Activated T-cell treated with anti-CD3 and anti-CD28 coated beads, Interleukin-2, amount 50 U/mL, for 4 hours (primary cell): ENCODE data around the gene EFCAB5. TPM values are rescaled to one million over a fixed set of nuclear protein-coding genes. Genes with fewer than 3 reads are reported as not detected.
"Not testable (repeated sequence)": the region's sequence is repeated elsewhere in the genome, so short reads cannot be mapped to it uniquely, and the experiment has no call there.

Experiments used
- ATAC-seq, 2 donors: fragments of 200-7000 bp; cut with Tn5 transposase; one replicate each; pipeline ENCODE4 v1.10.0; 2021
- DNase-seq: peaks from one replicate; pipeline ENCODE4 v3.0.0-alpha.2; 2020
- H3K27me3 Mint-ChIP-seq: one replicate; pipeline ENCODE4 v1.8.0; 2021; ENCODE audit warnings: low read depth, mixed read lengths
- H3K36me3 Mint-ChIP-seq: one replicate; pipeline ENCODE4 v1.8.0; 2022; ENCODE audit warnings: mixed read lengths; ENCODE audit not compliant: insufficient read depth
- H3K4me1 Mint-ChIP-seq: one replicate; pipeline ENCODE4 v1.8.0; 2021; ENCODE audit warnings: low read depth, mixed read lengths
- H3K4me3 Mint-ChIP-seq: one replicate; pipeline ENCODE4 v1.8.0; 2021; ENCODE audit warnings: mild to moderate bottlenecking, moderate library complexity, mixed read lengths
- H3K9me3 Mint-ChIP-seq: one replicate; pipeline ENCODE4 v1.8.0; 2021; ENCODE audit warnings: mixed read lengths
- total RNA-seq, 3 donors: library from RNA; stranded (reverse); gene quantifications; one replicate each; pipeline ENCODE4 v1.2.1, GENCODE V29; 2021

Gene EFCAB5
- total RNA-seq, 3 donors from 2014 or later: 0.15 to 0.30 TPM; not detected in 1

GRCh38 chr17:29927546-29927945, 13.9 kb upstream of the EFCAB5 start:
- Mint-ChIP-seq H3K27me3 (no peaks in the 10 kb centered on the region), H3K36me3 (peaks cover 2% of the 10 kb centered on the region), H3K4me3 (no peak overlapping the region), H3K4me1 (peaks cover 27% of the 10 kb centered on the region), H3K9me3 (no peaks in the 10 kb centered on the region)
- ATAC-seq (no peak), DNase-seq (no peak)

DNA sequence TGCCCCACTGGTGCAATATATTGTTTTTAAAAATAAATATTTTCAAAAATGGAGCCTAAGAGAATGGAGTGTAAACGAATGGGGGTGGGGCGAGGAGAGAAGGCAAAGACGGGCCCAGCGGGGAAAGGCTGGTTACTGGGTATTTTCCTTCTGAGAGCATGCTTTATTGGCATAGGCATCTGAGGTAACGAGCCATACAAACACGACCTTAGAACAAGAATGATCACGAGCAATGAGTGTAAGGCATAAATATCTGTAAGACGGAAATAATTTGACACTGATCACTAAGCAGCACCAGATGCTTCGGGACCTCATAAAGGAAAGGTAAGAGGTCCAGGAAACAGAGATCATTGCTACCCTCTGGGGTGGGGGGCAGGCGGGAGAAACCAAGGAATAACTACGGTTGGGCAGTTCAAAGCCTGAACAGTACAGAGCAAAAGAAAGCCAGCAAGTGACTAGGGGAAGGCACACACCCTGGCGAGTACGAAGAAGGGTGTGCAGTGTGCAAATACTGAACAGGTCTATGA, 12.4 kb upstream of the EFCAB5 start:
- Mint-ChIP-seq H3K4me1 (peaks cover 27% of the 10 kb centered on the region), H3K4me3 (no peak overlapping the region), H3K36me3 (peaks cover 2% of the 10 kb centered on the region), H3K27me3 (no peaks in the 10 kb centered on the region), H3K9me3 (no peaks in the 10 kb centered on the region)
- ATAC-seq: no peak
- DNase-seq: no peak

DNA sequence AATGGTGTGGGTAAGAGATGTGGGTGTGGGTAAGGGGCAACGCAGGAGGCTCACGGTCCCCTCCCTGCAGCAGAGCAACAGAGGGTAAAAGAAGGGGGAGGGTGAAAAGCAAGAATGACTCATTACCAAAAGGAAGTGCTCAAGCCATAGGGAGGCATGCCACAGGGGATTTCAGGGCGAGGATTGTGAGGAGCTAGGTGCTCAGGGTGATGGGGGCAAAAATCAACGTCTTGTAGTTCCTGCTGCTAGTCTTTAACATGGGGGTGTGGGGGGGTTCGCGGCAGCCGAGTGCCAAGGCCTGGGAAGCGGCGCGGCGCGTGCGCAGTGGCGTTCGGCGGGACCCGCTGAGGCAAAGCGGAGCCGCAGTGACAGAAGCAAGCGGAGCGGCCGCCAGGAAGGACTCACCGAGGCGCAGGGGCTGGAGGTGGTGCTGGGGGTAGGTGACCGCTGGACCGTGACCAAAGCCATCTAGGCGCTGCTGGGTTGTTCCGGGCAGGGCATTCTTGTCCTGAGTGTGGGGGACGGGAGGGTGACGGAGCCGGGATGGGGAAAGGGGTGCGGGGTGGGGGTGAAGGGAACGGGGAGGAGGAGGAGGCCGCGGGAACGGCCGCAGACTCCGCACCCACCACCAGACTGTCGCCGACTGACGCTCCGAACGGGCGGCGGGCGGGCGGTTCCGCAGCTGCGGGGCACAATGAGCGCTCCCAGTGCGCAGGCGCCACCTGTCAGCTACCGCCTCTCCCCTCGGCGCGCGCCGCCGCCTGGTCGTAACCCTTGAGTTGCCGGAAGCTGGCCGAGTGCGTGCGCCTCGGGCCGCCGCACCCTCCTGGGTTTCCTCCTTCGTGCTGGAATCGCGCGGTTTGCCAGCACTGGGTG, 11.7 kb upstream of the EFCAB5 start, which contains the start of gene SSH2:
SSH2 (minus strand) TSS at position 696 of the 876 bp plus-strand sequence; CDS start at position 468, 228 bp downstream.
- ATAC-seq: peak; percentile 85 to 86
- Mint-ChIP-seq H3K9me3 (no peaks in the 10 kb centered on the region), H3K4me1 (peaks cover 27% of the 10 kb centered on the region), H3K4me3 (no peak within 1 kb of the TSS), H3K27me3 (no peaks in the 10 kb centered on the region), H3K36me3 (peaks cover 2% of the 10 kb centered on the region)
- peak; percentile 83 for DNase-seq

DNA sequence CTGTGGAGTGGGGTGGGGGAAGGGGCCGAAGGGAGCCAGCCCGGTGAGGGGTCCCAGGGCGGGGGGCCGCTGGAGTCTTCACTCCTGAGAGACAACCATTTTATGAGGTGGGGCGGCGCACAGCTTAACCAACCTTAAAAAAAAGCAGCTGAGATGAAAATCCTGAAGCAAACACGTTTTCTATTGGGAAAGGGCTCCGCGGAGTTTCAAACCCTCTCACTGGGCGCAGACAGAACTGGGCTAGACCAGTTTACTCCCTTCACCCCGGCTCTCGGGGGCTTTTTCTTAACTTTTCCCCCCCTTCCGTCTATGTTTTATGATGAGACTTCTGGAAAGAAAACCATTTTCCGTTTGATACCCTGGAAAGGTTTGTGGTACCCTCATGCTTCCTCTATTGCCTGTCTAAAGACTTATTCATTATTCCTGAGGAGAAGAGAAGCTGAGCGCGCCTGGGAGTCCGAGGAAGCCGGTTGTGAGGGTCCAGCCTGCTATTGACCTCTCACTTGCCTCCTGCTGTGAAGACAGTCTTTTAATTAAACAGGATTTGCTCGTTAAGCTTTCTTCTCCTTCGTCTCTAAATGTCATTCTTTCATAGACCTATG, 10.9 kb upstream of the EFCAB5 start:
- H3K9me3 Mint-ChIP-seq: no peaks in the 10 kb centered on the region
- no peak overlapping the region for H3K4me3 Mint-ChIP-seq
- peaks cover 27% of the 10 kb centered on the region for H3K4me1 Mint-ChIP-seq
- peaks cover 2% of the 10 kb centered on the region for H3K36me3 Mint-ChIP-seq
- DNase-seq (no peak), ATAC-seq (peak; percentile 23 to 29)
- H3K27me3 Mint-ChIP-seq: no peaks in the 10 kb centered on the region

DNA sequence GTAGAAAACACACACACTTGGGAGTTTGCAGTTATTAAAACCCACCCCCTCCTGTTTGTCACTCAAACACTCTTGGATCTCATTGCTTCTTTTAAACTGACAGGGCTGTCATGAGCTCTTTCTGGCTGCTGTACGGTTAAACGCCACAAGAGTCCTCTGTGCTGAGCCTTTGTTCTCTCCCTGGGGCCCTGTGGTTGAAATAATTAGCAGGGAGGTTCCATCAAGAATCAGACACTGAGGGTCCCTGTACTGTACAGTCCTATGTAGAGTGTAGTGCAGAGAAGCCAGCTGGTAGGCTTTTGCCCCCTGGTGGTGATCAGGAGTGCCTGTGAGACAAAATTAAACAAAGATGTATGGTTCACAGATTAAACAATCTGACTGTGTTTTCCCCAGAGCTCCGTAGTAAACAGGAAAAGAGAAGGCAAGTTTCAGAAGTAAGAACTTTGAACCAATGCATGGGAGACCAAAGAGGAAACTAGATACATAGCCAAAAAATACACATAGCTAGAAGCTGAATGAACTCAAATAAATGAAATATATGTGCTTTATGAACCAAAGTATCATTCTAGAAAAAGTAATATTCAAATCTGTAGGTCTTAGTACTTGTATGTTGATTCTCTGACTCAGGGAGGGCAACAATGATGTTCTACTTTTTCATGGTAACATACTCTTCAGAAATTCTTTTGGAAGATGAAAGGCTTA, 10.1 kb upstream of the EFCAB5 start:
- Mint-ChIP-seq H3K4me3 (no peak overlapping the region), H3K4me1 (peaks cover 27% of the 10 kb centered on the region), H3K27me3 (no peaks in the 10 kb centered on the region), H3K36me3 (peaks cover 2% of the 10 kb centered on the region), H3K9me3 (no peaks in the 10 kb centered on the region)
- ATAC-seq (peak; percentile 52 to 53), DNase-seq (peak; percentile 55)

GRCh38 chr17:29933379-29933778, 8.1 kb upstream of the EFCAB5 start:
- H3K4me3 Mint-ChIP-seq: no peak overlapping the region
- DNase-seq (no peak), ATAC-seq (no peak)
- no peaks in the 10 kb centered on the region for H3K27me3 Mint-ChIP-seq
- H3K9me3 Mint-ChIP-seq: no peaks in the 10 kb centered on the region
- peaks cover 9% of the 10 kb centered on the region for H3K4me1 Mint-ChIP-seq
- H3K36me3 Mint-ChIP-seq: no peaks in the 10 kb centered on the region

GRCh38 chr17:29935909-29936308, 5.5 kb upstream of the EFCAB5 start:
- not testable (repeated sequence) for DNase-seq, ATAC-seq, H3K9me3 Mint-ChIP-seq

DNA sequence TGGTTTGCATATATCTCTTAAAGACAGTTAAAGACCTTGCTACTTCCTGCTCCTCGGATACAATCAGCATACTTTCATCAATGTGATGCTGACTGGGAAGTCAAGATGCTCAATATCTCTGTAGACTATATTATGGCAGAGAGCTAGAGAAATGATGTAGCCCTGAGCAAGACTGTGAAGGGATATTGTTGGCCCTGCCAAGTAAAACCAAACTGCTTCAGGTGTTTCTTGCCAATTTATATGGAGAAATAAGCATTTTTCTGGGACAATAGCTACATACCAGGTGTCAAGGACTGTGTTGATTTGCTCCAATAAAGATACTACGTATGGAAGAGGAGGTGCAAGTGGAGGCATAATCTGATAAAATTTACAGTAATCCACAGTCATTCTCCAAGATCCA, 4.7 kb upstream of the EFCAB5 start:
- Mint-ChIP-seq H3K36me3 (no peaks in the 10 kb centered on the region), H3K27me3 (no peaks in the 10 kb centered on the region), H3K4me1 (no peaks in the 10 kb centered on the region), H3K9me3 (no peaks in the 10 kb centered on the region), H3K4me3 (no peak overlapping the region)
- DNase-seq: no peak
- ATAC-seq: no peak

More at GRCh38 chr17:29935909-29936308, 5.5 kb upstream of the EFCAB5 start:
- not testable (repeated sequence) for H3K36me3 Mint-ChIP-seq, H3K27me3 Mint-ChIP-seq, H3K4me1 Mint-ChIP-seq, H3K4me3 Mint-ChIP-seq

GRCh38 chr17:29945281-29945680, 3.8 kb downstream of the EFCAB5 start:
- no peak overlapping the region for H3K4me3 Mint-ChIP-seq
- DNase-seq (no peak), ATAC-seq (no peak)
- no peaks in the 10 kb centered on the region for H3K9me3 Mint-ChIP-seq
- H3K4me1 Mint-ChIP-seq: no peaks in the 10 kb centered on the region
- H3K27me3 Mint-ChIP-seq: no peaks in the 10 kb centered on the region
- no peaks in the 10 kb centered on the region for H3K36me3 Mint-ChIP-seq

DNA sequence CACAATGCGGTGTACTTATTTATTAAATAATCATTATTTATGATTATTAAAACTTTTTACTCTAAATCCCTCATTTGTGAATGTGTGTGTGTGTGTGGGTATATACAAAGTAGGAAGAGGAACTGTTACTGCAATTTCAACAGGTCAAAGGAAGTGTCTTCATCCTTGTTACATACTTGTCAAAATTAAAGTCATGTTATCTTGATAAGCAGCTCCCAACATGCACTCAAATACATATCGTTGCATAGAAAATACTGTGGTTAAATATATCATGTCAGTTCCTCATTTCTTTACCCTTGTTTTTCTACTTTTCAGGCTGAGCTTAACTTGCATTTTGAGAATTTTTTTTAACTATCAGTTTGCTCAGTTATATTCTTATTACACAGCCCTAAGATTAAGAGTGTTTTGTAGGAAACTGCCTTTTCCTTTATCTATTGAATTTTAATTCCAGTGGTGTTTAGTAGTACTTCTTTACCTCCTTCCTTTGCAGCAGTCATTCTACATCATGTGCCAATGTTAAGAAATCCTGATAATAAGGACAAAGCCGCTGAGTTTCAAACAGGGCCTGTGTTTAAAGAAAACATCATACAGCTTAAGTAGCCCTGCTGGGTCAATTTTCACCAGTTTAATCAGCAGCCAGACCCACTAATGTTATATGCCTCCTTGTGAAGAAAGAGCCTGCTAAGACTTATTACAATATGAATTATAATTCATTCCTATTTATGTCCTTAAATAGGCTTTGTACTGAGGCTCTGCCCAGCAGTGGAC, 7.2 kb downstream of the EFCAB5 start:
- no peak for DNase-seq
- H3K36me3 Mint-ChIP-seq: peaks cover 1% of the 10 kb centered on the region
- H3K27me3 Mint-ChIP-seq: no peaks in the 10 kb centered on the region
- H3K9me3 Mint-ChIP-seq: peaks cover 7% of the 10 kb centered on the region
- no peak overlapping the region for H3K4me3 Mint-ChIP-seq
- no peaks in the 10 kb centered on the region for H3K4me1 Mint-ChIP-seq
- ATAC-seq: no peak

GRCh38 chr17:29949696-29950095, 8.3 kb downstream of the EFCAB5 start:
- Mint-ChIP-seq H3K9me3 (peaks cover 10% of the 10 kb centered on the region), H3K4me3 (no peak overlapping the region), H3K27me3 (no peaks in the 10 kb centered on the region), H3K4me1 (no peaks in the 10 kb centered on the region), H3K36me3 (peaks cover 3% of the 10 kb centered on the region)
- ATAC-seq: no peak
- no peak for DNase-seq

DNA sequence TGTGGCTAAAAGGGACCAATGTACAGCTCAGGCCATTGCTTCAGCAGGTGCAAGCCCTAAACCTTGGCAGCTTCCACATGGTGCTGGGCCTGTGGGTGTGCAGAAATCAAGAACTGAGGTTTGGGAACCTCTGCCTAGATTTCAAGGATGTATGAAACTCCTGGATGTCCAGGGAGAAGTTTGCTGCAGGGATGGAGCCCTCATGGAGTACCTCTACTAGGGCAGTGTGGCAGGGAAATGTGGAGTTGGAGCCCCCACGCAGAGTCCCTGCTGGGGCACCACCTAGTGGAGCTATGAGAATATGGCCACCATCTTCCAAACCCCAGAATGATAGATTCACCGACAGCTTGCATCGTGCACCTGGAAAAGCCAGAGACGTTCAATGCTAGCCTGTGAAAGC, 13.0 kb downstream of the EFCAB5 start:
- H3K4me1 Mint-ChIP-seq: no peaks in the 10 kb centered on the region
- H3K36me3 Mint-ChIP-seq: peaks cover 3% of the 10 kb centered on the region
- DNase-seq (no peak), ATAC-seq (no peak)
- H3K4me3 Mint-ChIP-seq: no peak overlapping the region
- H3K9me3 Mint-ChIP-seq: peaks cover 10% of the 10 kb centered on the region
- H3K27me3 Mint-ChIP-seq: no peaks in the 10 kb centered on the region

DNA sequence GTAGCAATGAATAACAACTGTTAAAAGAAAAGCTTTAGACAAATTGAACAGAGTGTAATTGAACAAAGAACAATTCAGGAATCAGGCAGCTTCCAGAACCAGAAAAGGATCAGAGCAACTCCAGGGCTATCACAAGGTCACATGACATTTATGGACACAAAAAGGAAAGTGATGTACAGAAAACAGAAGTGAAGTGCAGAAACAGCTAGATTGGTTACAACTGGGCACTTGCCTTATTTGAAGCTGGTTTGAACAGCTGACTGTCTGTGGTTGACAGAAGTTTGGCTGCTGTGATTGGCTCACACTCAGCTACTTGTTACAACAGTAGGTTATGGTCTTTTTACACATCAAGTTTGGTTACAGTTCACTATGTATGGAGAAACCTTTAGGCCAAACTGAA, 14.8 kb downstream of the EFCAB5 start:
- Mint-ChIP-seq H3K4me3 (no peak overlapping the region), H3K4me1 (no peaks in the 10 kb centered on the region), H3K9me3 (peaks cover 10% of the 10 kb centered on the region), H3K36me3 (peaks cover 3% of the 10 kb centered on the region), H3K27me3 (no peaks in the 10 kb centered on the region)
- DNase-seq: no peak
- no peak for ATAC-seq

DNA sequence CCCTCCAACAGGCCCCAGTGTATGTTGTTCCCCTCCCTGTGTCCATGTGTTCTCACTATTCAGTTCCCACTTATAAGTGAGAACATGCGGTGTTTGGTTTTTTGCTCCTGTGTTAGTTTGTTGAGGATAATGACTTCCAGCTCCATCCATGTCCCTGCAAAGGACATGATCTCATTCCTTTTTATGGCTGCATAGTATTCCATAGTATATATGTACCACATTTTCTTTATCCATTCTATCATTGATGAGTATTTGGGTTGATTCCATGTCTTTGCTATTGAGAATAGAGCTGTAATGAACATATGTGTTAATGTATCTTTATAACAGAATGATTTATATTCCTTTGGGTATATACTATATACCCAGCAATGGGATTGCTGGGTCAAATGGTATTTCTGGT, 16.1 kb downstream of the EFCAB5 start:
- not testable (repeated sequence) for H3K4me3 Mint-ChIP-seq, H3K9me3 Mint-ChIP-seq, ATAC-seq, H3K27me3 Mint-ChIP-seq, H3K36me3 Mint-ChIP-seq, H3K4me1 Mint-ChIP-seq, DNase-seq
